ENCODE data around the gene EFCAB6. TPM values are rescaled to one million over a fixed set of nuclear protein-coding genes. Genes with fewer than 3 reads are reported as not detected.

Gene EFCAB6
- total RNA-seq, 1 donor from 2014 or later: 1.1 TPM

DNA sequence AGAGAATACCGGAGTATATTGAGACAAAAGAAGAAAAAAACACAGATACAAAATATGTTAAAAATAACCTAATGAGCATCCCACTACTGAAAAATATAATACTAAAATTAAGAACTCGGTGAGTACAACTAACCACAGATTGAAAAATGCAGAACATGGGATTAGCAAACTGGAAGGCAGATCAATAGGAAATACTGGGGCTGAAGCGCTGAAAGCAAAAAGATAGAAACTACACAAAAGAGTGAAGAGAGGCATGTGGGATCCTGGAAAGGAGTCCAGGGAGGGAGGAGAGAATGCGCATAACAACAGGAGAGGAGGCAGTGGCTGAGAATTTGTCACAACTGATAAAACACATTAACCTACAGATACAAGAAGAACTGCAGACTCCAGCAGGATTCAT lies 159.3 kb downstream of the EFCAB6 start:
- peaks cover 13% of the 10 kb centered on the region for H3K27me3 Mint-ChIP-seq (ENCODE audit: low read depth)
- H3K4me3 Mint-ChIP-seq (ENCODE audit: unreplicated experiment): no peak overlapping the region
- peaks cover 13% of the 10 kb centered on the region for H3K9me3 Mint-ChIP-seq (ENCODE audit: low read depth)
- TF ChIP-seq, protein P1, sequence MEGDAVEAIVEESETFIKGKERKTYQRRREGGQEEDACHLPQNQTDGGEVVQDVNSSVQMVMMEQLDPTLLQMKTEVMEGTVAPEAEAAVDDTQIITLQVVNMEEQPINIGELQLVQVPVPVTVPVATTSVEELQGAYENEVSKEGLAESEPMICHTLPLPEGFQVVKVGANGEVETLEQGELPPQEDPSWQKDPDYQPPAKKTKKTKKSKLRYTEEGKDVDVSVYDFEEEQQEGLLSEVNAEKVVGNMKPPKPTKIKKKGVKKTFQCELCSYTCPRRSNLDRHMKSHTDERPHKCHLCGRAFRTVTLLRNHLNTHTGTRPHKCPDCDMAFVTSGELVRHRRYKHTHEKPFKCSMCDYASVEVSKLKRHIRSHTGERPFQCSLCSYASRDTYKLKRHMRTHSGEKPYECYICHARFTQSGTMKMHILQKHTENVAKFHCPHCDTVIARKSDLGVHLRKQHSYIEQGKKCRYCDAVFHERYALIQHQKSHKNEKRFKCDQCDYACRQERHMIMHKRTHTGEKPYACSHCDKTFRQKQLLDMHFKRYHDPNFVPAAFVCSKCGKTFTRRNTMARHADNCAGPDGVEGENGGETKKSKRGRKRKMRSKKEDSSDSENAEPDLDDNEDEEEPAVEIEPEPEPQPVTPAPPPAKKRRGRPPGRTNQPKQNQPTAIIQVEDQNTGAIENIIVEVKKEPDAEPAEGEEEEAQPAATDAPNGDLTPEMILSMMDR (IDR thresholded peaks at IDR 0.05): no peak
- no peaks in the 10 kb centered on the region for H3K4me1 Mint-ChIP-seq (ENCODE audit: low read depth)
- no peak overlapping the region for H3K27ac Mint-ChIP-seq (ENCODE audit: unreplicated experiment)
- peaks cover 2% of the 10 kb centered on the region for H3K36me3 Mint-ChIP-seq (ENCODE audit: low read depth)
- no peak for DNase-seq (ENCODE audit: low spot score)

DNA sequence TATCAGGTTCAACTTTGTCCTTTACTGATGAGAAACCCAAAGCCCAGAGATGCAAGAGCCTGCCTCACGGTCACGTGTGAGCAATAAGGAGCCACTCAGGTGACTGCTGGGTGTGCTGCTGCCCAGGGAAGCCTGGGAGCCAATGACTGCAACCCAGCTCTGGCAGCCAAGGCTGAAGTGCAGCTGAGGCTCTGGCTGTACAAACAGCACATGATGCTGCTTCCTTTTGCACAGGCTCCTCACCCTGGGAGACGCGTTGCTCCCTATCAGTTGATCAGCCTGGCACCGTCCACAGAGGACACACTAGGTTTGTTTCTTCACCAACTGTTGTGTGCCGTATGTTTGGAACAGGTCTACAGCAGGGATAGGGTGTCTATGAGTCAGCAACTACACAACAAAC lies 168.7 kb downstream of the EFCAB6 start:
- TF ChIP-seq, protein P1 (IDR thresholded peaks at IDR 0.05): no peak
- Mint-ChIP-seq H3K4me3 (ENCODE audit: unreplicated experiment) (no peak overlapping the region), H3K36me3 (ENCODE audit: low read depth) (peaks cover 6% of the 10 kb centered on the region), H3K27me3 (ENCODE audit: low read depth) (peaks cover 17% of the 10 kb centered on the region), H3K4me1 (ENCODE audit: low read depth) (no peaks in the 10 kb centered on the region), H3K9me3 (ENCODE audit: low read depth) (peaks cover 18% of the 10 kb centered on the region), H3K27ac (ENCODE audit: unreplicated experiment) (no peak overlapping the region)
- DNase-seq (ENCODE audit: low spot score): no peak

DNA sequence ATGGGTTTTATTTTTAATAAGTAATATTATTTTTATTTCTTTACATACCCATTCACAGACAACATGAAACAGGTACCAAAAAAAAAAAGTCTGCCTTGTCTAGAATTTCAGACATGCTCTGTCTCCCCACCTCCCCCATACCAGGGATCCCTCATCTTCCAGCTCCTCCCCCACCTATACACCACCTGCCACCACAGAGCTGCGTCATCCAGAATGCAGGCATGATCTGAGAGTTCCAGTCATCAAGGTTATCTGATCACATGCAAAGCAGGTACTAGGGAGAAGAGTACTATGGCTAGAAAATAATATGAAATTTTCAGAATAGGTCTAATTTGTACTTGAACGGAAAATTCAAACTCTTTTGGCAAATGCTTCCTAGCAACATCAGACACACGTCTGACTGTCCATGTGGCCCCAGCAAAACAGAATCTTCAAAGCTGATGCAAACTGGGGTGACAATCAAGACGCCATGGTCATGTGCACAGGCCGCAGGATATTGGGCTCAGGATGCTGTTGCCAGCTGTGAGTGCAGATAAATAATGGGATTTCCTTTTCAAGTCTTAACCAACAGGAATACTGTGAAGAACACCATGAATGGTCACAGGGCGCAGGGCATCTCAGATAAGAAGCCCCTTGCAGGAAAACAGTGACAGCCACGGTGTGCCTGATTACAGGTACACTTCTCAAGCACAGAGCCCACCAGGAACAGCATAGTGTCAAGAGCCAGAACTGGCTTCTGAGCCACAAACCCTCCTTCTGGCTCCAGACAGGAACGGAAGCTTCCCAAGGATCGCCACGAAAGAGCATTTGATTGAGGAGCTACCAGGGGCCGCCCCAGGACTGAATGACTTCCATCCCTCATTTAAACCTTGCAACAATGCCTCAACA lies 169.5 kb downstream of the EFCAB6 start:
- peaks cover 25% of the 10 kb centered on the region for H3K9me3 Mint-ChIP-seq (ENCODE audit: low read depth)
- TF ChIP-seq, protein P1 (IDR thresholded peaks at IDR 0.05): no peak
- no peak overlapping the region for H3K4me3 Mint-ChIP-seq (ENCODE audit: unreplicated experiment)
- no peaks in the 10 kb centered on the region for H3K4me1 Mint-ChIP-seq (ENCODE audit: low read depth)
- DNase-seq (ENCODE audit: low spot score): no peak
- H3K36me3 Mint-ChIP-seq (ENCODE audit: low read depth): peaks cover 6% of the 10 kb centered on the region
- H3K27ac Mint-ChIP-seq (ENCODE audit: unreplicated experiment): no peak overlapping the region
- peaks cover 14% of the 10 kb centered on the region for H3K27me3 Mint-ChIP-seq (ENCODE audit: low read depth)

DNA sequence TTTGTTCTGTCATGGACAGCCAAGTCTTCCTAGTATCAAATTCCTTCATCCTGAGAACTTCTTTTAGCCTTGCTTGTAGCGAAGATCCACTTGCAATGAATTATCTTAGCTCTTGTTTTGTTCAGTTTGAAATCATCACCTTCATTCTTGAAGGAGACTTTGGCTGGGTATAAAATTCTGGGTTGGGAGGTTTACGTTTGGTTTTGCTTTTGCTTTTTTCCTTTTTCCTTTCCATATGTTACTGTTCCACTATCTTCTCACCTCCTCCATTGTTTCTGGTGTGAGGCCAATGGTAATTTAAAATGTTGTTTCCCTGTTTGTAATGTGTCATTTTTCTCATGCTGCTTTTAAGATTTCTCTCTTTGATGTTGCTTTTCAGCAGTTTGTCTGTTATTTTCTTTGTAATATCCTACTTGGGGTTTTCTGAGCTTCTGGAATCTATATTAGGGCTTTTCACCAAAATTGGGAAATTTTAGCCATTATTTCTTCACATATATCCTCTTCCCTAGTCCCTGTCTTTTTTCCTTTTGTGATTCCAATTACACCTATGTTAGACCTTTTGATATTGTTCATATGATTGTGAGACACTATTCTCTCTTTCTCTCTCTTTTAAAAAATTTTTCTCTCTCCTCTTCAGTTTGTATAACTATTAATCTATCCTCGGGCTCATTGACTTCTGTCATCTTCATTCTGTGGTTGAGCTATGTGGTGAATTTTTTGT lies 172.7 kb downstream of the EFCAB6 start:
- TF ChIP-seq, protein P1 (IDR thresholded peaks at IDR 0.05): no peak
- Mint-ChIP-seq H3K27me3 (ENCODE audit: low read depth) (peaks cover 6% of the 10 kb centered on the region), H3K4me3 (ENCODE audit: unreplicated experiment) (no peak overlapping the region), H3K9me3 (ENCODE audit: low read depth) (peaks cover 25% of the 10 kb centered on the region), H3K36me3 (ENCODE audit: low read depth) (peaks cover 6% of the 10 kb centered on the region), H3K27ac (ENCODE audit: unreplicated experiment) (no peak overlapping the region), H3K4me1 (ENCODE audit: low read depth) (no peaks in the 10 kb centered on the region)
- DNase-seq (ENCODE audit: low spot score): no peak

Data from chondrocyte (in vitro differentiated cells).